Measurements from ENCODE around the gene PBX3.

- TF ChIP-seq CTCF (optimal IDR thresholded peaks at IDR 0.05 in 1 of 3, IDR thresholded peaks at IDR 0.05 in 1 of 3, conservative IDR thresholded peaks at IDR 0.05 in 1 of 3; ENCODE audit: extremely low read depth in 1 of 3, insufficient read depth in 2 of 3, low read length in 3 of 3): no peak
- TF ChIP-seq EZH2 (IDR thresholded peaks at IDR 0.05; ENCODE audit: low read length): no peak
Observed at GRCh38 chr9:125893277-125893676, 146.1 kb downstream of the PBX3 start.
